ENCODE measurements around the gene SLC2A9.

Gene SLC2A9

GRCh38 chr4:9962611-9963314 is 58.5 kb downstream of the SLC2A9 start:
- DNase-seq (ENCODE audit: low read depth) = no peak
- H3K4me3 ChIP-seq (ENCODE audit: control insufficient read depth, low read depth, low read length) = no peak overlapping the region
- TF ChIP-seq, protein P1, sequence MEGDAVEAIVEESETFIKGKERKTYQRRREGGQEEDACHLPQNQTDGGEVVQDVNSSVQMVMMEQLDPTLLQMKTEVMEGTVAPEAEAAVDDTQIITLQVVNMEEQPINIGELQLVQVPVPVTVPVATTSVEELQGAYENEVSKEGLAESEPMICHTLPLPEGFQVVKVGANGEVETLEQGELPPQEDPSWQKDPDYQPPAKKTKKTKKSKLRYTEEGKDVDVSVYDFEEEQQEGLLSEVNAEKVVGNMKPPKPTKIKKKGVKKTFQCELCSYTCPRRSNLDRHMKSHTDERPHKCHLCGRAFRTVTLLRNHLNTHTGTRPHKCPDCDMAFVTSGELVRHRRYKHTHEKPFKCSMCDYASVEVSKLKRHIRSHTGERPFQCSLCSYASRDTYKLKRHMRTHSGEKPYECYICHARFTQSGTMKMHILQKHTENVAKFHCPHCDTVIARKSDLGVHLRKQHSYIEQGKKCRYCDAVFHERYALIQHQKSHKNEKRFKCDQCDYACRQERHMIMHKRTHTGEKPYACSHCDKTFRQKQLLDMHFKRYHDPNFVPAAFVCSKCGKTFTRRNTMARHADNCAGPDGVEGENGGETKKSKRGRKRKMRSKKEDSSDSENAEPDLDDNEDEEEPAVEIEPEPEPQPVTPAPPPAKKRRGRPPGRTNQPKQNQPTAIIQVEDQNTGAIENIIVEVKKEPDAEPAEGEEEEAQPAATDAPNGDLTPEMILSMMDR (IDR thresholded peaks at IDR 0.05; ENCODE audit: control insufficient read depth, insufficient read depth, low read depth, low read length, missing control alignments) = no peak

DNA sequence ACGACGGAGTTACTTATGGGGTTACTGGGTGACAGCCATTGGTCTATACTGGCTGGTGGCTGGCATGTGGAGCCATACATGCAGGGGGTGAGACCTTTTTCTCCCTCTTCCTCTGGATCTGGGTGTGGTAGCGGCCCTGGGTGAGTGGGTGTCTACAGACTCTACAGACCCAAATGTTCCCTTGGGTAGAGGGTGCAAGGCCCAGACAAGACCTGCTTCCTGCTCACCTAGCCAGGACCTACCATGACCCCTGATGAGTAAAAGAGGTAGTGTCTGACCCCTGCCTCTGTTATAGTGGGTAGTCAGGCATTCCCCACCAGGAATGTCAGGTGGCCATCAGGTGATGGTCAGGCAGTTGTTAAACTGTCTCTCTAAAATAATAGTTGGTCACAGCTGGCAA is 66.8 kb downstream of the SLC2A9 start:
- TF ChIP-seq, protein P1 (IDR thresholded peaks at IDR 0.05; ENCODE audit: control insufficient read depth, insufficient read depth, low read depth, low read length, missing control alignments) = no peak
- no peak overlapping the region for H3K4me3 ChIP-seq (ENCODE audit: control insufficient read depth, low read depth, low read length)
- no peak for DNase-seq (ENCODE audit: low read depth)

DNA sequence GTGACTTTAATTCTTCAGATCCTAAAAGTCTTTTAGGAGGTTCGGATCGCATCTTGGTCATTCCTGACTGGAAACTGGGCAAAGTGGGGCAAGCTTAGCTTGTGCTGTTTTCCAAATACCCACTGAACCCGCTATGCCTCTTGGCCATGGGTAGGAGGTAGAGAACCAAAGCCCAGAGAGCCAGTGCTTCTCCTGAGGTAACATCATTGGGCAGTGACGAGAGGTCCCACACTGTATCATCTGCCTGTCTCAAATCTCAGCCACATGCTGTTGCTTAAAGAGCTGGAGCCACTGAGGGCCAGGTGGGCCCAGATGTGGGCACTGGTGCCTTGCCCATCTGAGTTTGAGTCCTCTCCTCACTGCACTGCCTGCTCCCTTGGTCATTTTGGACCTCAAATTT is 68.2 kb downstream of the SLC2A9 start:
- H3K4me3 ChIP-seq (ENCODE audit: control insufficient read depth, low read depth, low read length) = no peak overlapping the region
- TF ChIP-seq, protein P1 (IDR thresholded peaks at IDR 0.05; ENCODE audit: control insufficient read depth, insufficient read depth, low read depth, low read length, missing control alignments) = no peak
- DNase-seq (ENCODE audit: low read depth) = no peak

DNA sequence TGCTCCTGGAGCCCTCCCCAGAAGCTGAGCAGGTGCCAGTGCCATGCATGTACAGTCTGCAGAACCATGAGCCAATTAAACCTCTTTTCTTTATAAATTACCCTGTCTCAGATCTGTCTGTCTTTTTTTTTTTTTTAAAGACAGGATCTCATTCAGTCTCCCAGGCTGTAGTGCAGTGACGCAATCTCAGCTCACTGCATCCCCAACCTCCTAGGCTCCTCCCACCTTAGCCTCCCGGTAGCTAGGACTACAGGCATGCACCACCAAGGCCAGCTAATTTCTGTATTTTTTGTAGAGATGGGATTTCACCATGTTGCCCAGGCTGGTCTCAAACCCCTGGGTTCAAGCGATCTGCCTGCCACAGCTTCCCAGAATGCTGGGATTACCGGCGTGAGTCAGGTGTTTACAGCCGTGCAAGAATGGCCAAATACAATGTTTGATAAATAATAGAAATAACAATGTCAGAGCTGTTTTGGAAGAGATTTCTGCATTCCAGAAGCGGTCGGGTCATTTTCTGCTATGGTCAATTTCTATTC is 68.8 kb downstream of the SLC2A9 start:
- no peak for DNase-seq (ENCODE audit: low read depth)
- TF ChIP-seq, protein P1 (IDR thresholded peaks at IDR 0.05; ENCODE audit: control insufficient read depth, insufficient read depth, low read depth, low read length, missing control alignments) = no peak
- no peak overlapping the region for H3K4me3 ChIP-seq (ENCODE audit: control insufficient read depth, low read depth, low read length)

- no peak for DNase-seq (ENCODE audit: low read depth)
- TF ChIP-seq, protein P1 (IDR thresholded peaks at IDR 0.05; ENCODE audit: control insufficient read depth, insufficient read depth, low read depth, low read length, missing control alignments) = no peak
- H3K4me3 ChIP-seq (ENCODE audit: control insufficient read depth, low read depth, low read length) = no peak overlapping the region
Measured at GRCh38 chr4:9949573-9949972, 71.7 kb downstream of the SLC2A9 start.

DNA sequence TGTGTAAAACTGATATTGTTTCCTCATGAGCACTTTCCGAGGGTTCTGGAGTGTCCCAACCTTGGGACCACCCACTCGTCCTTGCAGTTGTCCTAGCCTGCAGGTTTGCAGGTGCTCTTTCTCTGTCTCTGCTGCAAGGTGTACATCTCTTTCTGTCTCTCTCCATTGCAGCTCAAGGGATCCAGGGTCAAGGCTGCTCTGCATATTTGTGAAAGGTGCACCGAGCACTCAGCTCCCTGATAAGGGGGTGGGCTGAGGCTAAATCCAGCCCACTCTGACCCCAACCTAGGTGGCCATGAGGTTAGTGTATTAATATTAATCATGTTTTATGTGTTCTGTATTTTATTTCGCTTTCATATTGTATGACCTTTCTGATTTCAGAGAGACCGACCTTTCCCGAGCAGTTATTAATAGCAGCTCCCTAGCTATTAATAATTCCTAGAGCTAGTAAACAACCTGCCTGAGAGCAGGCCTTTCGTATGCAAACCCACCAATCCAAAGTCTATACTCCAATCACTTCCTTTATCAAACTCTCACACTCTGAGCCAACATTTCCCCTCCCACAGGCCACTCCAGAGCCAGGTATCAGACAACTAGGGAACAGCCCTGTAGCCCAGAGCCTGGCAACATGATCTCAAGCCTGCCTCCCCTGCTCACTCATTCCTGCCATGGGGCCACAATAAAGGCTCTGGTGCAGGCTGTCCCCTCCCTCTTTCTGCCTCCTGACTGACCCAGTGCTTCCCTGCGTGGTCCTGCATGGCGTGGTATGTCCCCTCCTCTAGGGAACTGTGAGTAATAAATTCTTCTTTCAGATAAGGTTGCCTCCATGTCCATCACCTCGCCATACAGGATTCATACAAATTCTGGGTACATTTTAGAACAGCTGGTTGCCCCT is 73.9 kb downstream of the SLC2A9 start:
- H3K4me3 ChIP-seq (ENCODE audit: control insufficient read depth, low read depth, low read length) = no peak overlapping the region
- TF ChIP-seq, protein P1 (IDR thresholded peaks at IDR 0.05; ENCODE audit: control insufficient read depth, insufficient read depth, low read depth, low read length, missing control alignments) = no peak
- no peak for DNase-seq (ENCODE audit: low read depth)

Data from AG09309 (cell line).